Measurements from ENCODE around the gene SLC66A2.

DNA sequence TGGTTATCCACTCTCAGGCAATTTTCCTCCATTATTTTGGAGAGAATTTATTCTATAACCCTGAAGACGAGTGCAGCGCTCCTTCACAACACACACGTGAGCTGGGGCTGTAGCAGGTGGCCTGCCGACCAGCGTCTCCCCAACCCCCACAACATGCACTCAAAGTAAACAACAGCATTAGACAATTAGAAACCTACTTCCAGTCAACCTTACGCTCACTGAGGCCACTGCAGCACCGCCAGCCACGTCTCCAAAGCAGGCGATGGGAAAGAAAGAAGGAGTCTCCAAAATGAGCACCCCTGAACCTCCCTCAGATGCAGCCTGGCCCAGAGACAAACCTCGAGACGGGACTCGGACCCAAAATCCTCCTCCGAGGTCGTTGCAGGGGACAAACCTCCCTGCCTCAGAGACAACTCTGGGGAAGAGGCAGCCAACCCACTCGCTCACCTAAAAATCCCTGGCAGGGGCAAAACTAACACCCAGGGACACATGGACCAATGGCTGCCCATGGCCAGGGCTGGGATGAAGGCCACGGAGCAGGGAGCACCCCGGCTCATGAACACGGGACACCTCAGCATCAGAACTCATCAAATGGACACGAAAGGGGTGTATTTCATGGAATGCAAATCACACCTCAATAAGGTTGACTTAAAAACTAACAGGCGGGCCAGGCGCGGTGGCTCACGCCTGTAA lies 2.6 kb downstream of the SLC66A2 start:
- TF ChIP-seq GATA2 (IDR thresholded peaks at IDR 0.05; ENCODE audit: low read depth, low read length) (no peak), GATA3 (IDR thresholded peaks at IDR 0.05; ENCODE audit: low read depth, low read length) (no peak)
